Measurements from ENCODE around the gene SCFD2. TPM values are rescaled to one million over a fixed set of nuclear protein-coding genes. Genes with fewer than 3 reads are reported as not detected.

SCFD2 gene
- total and polyA plus RNA-seq, 9 donors = 5.1 to 42.1 (median 13.5) TPM

- peak in 1 of 5 donors; percentile 53 for DNase-seq
- 1 to 3% (median 2%) methylated on average over 17 to 23 of the region's 23 CpGs for WGBS, 3 donors
- Histone ChIP-seq H3K27ac (peak overlapping the region; percentile 36 to 81), H3K4me1 (ENCODE audit: insufficient read depth) (peaks cover 9% of the 10 kb centered on the region), H3K27me3 (no peaks in the 10 kb centered on the region), H3K36me3 (no peaks in the 10 kb centered on the region), H3K4me3 (peak overlapping the region; percentile 85), H3K9me3 (no peaks in the 10 kb centered on the region)
- intact Hi-C loops (cut with DNase I) = loop anchor here (2.0 to 10.0 kb wide), 7 partner anchors 92 to 298 kb away; partner anchors contain the start of gene USP46 (in 1 of the 4)
- TF ChIP-seq EP300 (IDR thresholded peaks at IDR 0.05) = no peak
- no peak for TF ChIP-seq CTCF (IDR thresholded peaks at IDR 0.05)
- TF ChIP-seq POLR2A (IDR thresholded peaks at IDR 0.05) = no peak
These were observed 503.2 kb downstream of the SCFD2 start for GRCh38 chr4:52862639-52863161.

- intact Hi-C loops (cut with DNase I) = loop anchor here (2.0 to 10.0 kb wide), 7 partner anchors 93 to 297 kb away; partner anchors contain the start of gene USP46 (in 1 of the 4)
- peak; percentile 20 to 80 (median 67) for TF ChIP-seq CTCF (IDR thresholded peaks at IDR 0.05)
- peak; percentile 57 for TF ChIP-seq POLR2A (IDR thresholded peaks at IDR 0.05)
- TF ChIP-seq EP300 (IDR thresholded peaks at IDR 0.05) = no peak
- DNase-seq = peak; percentile 88 to 94 (median 89)
These were observed 503.8 kb downstream of the SCFD2 start, which contains the start of gene RASL11B for GRCh38 chr4:52861879-52862616. TSS of gene RASL11B (plus strand) at chr4:52862317. CDS start at chr4:52862508, 191 bp downstream.

GRCh38 chr4:52861171-52861823 is 504.6 kb downstream of the SCFD2 start:
- no peak for TF ChIP-seq EP300 (IDR thresholded peaks at IDR 0.05)
- Histone ChIP-seq H3K27me3 (no peaks in the 10 kb centered on the region), H3K4me3 (peak overlapping the region; percentile 85), H3K36me3 (no peaks in the 10 kb centered on the region), H3K27ac (no peak overlapping the region), H3K4me1 (ENCODE audit: insufficient read depth) (peaks cover 6% of the 10 kb centered on the region), H3K9me3 (no peaks in the 10 kb centered on the region)
- intact Hi-C loops (cut with DNase I) = loop anchor here in 3 of 4 donors (5.0 to 10.0 kb wide), 5 partner anchors 94 to 296 kb away; partner anchors contain the start of gene USP46 (in 1 of the 3)
- WGBS, 3 donors = 43 to 53% (median 50%) methylated on average over 26 of the region's 26 CpGs
- DNase-seq = peak in 2 of 5 donors; percentile 30 to 31

More at GRCh38 chr4:52861879-52862616, 503.8 kb downstream of the SCFD2 start, which contains the start of gene RASL11B:
- H3K27me3 ChIP-seq = no peaks in the 10 kb centered on the region
- H3K4me1 ChIP-seq (ENCODE audit: insufficient read depth) = peaks cover 6% of the 10 kb centered on the region
- H3K36me3 ChIP-seq = no peaks in the 10 kb centered on the region
- peak within 1 kb of the TSS; percentile 85 for H3K4me3 ChIP-seq
- WGBS, 3 donors = 0% methylated on average over 64 to 94 of the region's 94 CpGs
- peak within 1 kb of the TSS; percentile 36 to 81 for H3K27ac ChIP-seq
- no peaks in the 10 kb centered on the region for H3K9me3 ChIP-seq

- intact Hi-C loops (cut with DNase I) = loop anchor here in 3 of 4 donors (5.0 to 10.0 kb wide), 5 partner anchors 94 to 296 kb away; partner anchors contain the start of gene USP46 (in 1 of the 3)
These were observed 505.5 kb downstream of the SCFD2 start for GRCh38 chr4:52860361-52860760.

More at GRCh38 chr4:52860361-52860760, 505.5 kb downstream of the SCFD2 start:
- H3K9me3 ChIP-seq = no peaks in the 10 kb centered on the region
- 91 to 96% (median 94%) methylated on average over 2 of the region's 2 CpGs for WGBS, 3 donors
- DNase-seq = no peak
- TF ChIP-seq POLR2A (IDR thresholded peaks at IDR 0.05) (no peak), EP300 (IDR thresholded peaks at IDR 0.05) (no peak), CTCF (IDR thresholded peaks at IDR 0.05) (no peak)
- no peak overlapping the region for H3K27ac ChIP-seq
- H3K36me3 ChIP-seq = no peaks in the 10 kb centered on the region
- no peak overlapping the region for H3K4me3 ChIP-seq
- no peaks in the 10 kb centered on the region for H3K27me3 ChIP-seq
- H3K4me1 ChIP-seq (ENCODE audit: insufficient read depth) = peaks cover 6% of the 10 kb centered on the region

All from ovary (tissue), 9 donors.